Neural crest cell (in vitro differentiated cells): ENCODE measurements around the gene CEP68. TPM values are rescaled to one million over a fixed set of nuclear protein-coding genes. Genes with fewer than 3 reads are reported as not detected.
A peak's percentile ranks its signal among the peaks of the same experiment; 100 is the strongest.
"Not testable (repeated sequence)": the region's sequence is repeated elsewhere in the genome, so short reads cannot be mapped to it uniquely, and the experiment has no call there.

Experiments used
- DNase-seq: peaks from one replicate; pipeline ENCODE4 v3.0.0; 2021; ENCODE audit warnings: low read depth, mixed read lengths, low spot score
- H3K27ac Mint-ChIP-seq: one replicate; pipeline ENCODE4 v1.8.0; 2021; ENCODE audit warnings: mild to moderate bottlenecking, mixed read lengths; ENCODE audit not compliant: unreplicated experiment
- H3K27me3 Mint-ChIP-seq: 2 replicates; pipeline ENCODE4 v1.8.0; 2021; ENCODE audit warnings: low read depth, mild to moderate bottlenecking, mixed read lengths
- H3K36me3 Mint-ChIP-seq: 2 replicates; pipeline ENCODE4 v1.8.0; 2021; ENCODE audit warnings: low read depth, mild to moderate bottlenecking, mixed read lengths
- H3K4me1 Mint-ChIP-seq: 2 replicates; pipeline ENCODE4 v1.8.0; 2021; ENCODE audit warnings: mixed read lengths
- H3K4me3 Mint-ChIP-seq: one replicate; pipeline ENCODE4 v1.8.0; 2021; ENCODE audit warnings: mild to moderate bottlenecking, mixed read lengths
- H3K9me3 Mint-ChIP-seq: 2 replicates; pipeline ENCODE4 v1.8.0; 2021; ENCODE audit warnings: mixed read lengths
- total RNA-seq: library from RNA; stranded (reverse); gene quantifications from 2 replicates; pipeline ENCODE4 v1.2.1, GENCODE V29; 2021
- TF ChIP-seq, protein P1 (sequence below): fragments of 200-600 bp; sonication (generic); conservative IDR thresholded peaks from 2 replicates; pipeline ENCODE4 v1.5.0; 2021; ENCODE audit warnings: antibody characterized with exemption, mild to moderate bottlenecking

The CEP68 gene
- total RNA-seq, 1 donor from 2014 or later: 25.0 TPM

GRCh38 chr2:65018141-65018582 lies 38.1 kb upstream of the CEP68 start:
- no peaks in the 10 kb centered on the region for H3K27me3 Mint-ChIP-seq
- peaks cover 7% of the 10 kb centered on the region for H3K4me1 Mint-ChIP-seq
- H3K27ac Mint-ChIP-seq: no peak overlapping the region
- no peak for DNase-seq
- H3K36me3 Mint-ChIP-seq: peaks cover 7% of the 10 kb centered on the region
- no peaks in the 10 kb centered on the region for H3K9me3 Mint-ChIP-seq
- TF ChIP-seq, protein P1, sequence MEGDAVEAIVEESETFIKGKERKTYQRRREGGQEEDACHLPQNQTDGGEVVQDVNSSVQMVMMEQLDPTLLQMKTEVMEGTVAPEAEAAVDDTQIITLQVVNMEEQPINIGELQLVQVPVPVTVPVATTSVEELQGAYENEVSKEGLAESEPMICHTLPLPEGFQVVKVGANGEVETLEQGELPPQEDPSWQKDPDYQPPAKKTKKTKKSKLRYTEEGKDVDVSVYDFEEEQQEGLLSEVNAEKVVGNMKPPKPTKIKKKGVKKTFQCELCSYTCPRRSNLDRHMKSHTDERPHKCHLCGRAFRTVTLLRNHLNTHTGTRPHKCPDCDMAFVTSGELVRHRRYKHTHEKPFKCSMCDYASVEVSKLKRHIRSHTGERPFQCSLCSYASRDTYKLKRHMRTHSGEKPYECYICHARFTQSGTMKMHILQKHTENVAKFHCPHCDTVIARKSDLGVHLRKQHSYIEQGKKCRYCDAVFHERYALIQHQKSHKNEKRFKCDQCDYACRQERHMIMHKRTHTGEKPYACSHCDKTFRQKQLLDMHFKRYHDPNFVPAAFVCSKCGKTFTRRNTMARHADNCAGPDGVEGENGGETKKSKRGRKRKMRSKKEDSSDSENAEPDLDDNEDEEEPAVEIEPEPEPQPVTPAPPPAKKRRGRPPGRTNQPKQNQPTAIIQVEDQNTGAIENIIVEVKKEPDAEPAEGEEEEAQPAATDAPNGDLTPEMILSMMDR: no peak
- H3K4me3 Mint-ChIP-seq: no peak overlapping the region

DNA sequence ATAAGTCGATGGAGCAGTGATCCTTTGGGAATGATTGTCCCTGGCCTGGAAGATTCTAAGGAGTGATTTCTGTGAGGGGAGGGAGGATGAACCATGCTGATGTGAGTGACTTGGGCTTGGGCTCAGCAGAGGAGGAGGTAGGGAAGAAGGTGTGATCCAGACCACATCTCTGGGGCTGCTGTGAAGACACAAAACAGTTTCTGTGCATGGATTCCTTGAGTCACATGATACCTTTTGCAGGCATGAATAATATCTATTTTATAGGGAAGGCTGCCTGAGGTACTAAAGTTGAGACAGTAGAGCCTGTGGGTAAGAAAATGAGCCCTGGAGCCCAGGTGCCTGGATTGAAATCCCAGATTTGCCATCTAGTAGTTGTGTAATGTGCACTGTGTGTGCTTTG lies 37.2 kb upstream of the CEP68 start:
- no peaks in the 10 kb centered on the region for H3K27me3 Mint-ChIP-seq
- H3K4me1 Mint-ChIP-seq: peaks cover 7% of the 10 kb centered on the region
- TF ChIP-seq, protein P1: no peak
- H3K4me3 Mint-ChIP-seq: no peak overlapping the region
- H3K27ac Mint-ChIP-seq: no peak overlapping the region
- H3K36me3 Mint-ChIP-seq: peaks cover 7% of the 10 kb centered on the region
- DNase-seq: no peak
- H3K9me3 Mint-ChIP-seq: no peaks in the 10 kb centered on the region

- no peak overlapping the region for H3K27ac Mint-ChIP-seq
- TF ChIP-seq, protein P1: no peak
- H3K27me3 Mint-ChIP-seq: no peaks in the 10 kb centered on the region
- no peak for DNase-seq
- no peak overlapping the region for H3K4me3 Mint-ChIP-seq
- H3K4me1 Mint-ChIP-seq: peaks cover 7% of the 10 kb centered on the region
- peaks cover 7% of the 10 kb centered on the region for H3K36me3 Mint-ChIP-seq
- no peaks in the 10 kb centered on the region for H3K9me3 Mint-ChIP-seq
Measured at GRCh38 chr2:65019675-65020195, 36.5 kb upstream of the CEP68 start.

GRCh38 chr2:65020251-65020650 lies 36.0 kb upstream of the CEP68 start:
- H3K27me3 Mint-ChIP-seq, H3K27ac Mint-ChIP-seq, H3K4me3 Mint-ChIP-seq, H3K36me3 Mint-ChIP-seq, H3K4me1 Mint-ChIP-seq, H3K9me3 Mint-ChIP-seq, DNase-seq: not testable (repeated sequence)

- Mint-ChIP-seq H3K4me3 (no peak overlapping the region), H3K36me3 (peaks cover 7% of the 10 kb centered on the region), H3K9me3 (no peaks in the 10 kb centered on the region), H3K4me1 (peaks cover 8% of the 10 kb centered on the region), H3K27me3 (no peaks in the 10 kb centered on the region), H3K27ac (no peak overlapping the region)
- DNase-seq: no peak
- TF ChIP-seq, protein P1: no peak
Measured at GRCh38 chr2:65020943-65021528, 35.2 kb upstream of the CEP68 start.

GRCh38 chr2:65021709-65022108 lies 34.5 kb upstream of the CEP68 start:
- no peaks in the 10 kb centered on the region for H3K27me3 Mint-ChIP-seq
- H3K27ac Mint-ChIP-seq: peak overlapping the region; percentile 94
- H3K4me3 Mint-ChIP-seq: no peak overlapping the region
- TF ChIP-seq, protein P1: no peak
- peaks cover 8% of the 10 kb centered on the region for H3K4me1 Mint-ChIP-seq
- H3K36me3 Mint-ChIP-seq: peaks cover 5% of the 10 kb centered on the region
- no peak for DNase-seq
- no peaks in the 10 kb centered on the region for H3K9me3 Mint-ChIP-seq
